DMS53 treated with DMSO at 0.1 percent for 48 hours (cell line): Measurements from ENCODE around the gene MTREX.

Source experiments
- DNase-seq: peaks from one replicate; lab custom pipeline; 2025; ENCODE audit not compliant: unreplicated experiment; lab: John Stamatoyannopoulos, UW

MTREX gene

GRCh38 chr5:55426455-55426854, 118.7 kb downstream of the MTREX start:
- no peak for DNase-seq

GRCh38 chr5:55427157-55427556, 119.4 kb downstream of the MTREX start:
- no peak for DNase-seq

- DNase-seq = no peak
These were observed 121.4 kb downstream of the MTREX start for GRCh38 chr5:55429221-55429612.

DNA sequence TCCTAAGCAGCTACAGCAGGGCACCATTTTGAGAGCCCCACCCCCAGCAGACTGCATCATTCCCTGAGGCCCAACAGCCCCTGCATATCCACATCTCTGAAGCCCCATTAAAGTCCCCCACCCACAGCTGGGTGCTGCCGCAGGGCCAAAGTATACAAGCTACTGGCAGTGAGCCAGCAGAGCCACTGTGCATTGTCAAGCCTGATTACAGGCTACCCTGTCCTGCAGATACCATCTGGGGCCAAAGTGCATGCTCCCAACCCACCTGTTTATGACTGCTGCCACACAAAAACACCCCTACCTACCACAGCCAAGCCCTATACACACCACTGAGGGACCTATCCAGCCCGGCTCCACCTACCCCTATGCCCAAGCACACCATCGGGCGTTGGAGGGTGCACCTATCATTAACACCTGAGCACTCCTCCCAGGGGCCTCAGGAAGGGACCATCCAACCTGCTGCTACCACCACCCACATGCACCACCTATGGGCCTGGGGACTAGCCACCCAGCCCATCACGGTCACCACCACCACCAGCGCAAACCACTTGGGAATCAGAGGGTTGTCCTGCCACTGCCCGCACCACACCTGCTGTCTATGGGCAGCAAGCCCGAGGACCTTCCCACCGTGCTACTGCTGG, 121.9 kb downstream of the MTREX start:
- no peak for DNase-seq

DNA sequence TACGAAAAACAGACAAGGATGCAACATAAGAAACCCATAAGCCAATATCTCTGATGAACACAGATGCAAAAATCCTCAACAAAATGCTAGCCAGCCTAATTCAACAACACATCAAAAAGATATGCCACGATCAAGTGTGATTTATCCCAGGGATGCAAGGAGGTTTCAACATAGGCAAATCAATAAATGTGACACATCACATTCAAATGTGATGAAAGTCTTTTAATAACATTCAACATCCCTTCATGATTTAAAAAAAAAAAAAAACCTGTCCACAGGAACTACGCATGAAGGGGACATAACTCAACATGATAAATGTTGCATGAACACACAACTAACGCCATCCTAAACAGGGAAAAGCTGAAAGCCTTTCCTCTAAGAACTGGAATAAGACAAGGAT, 124.8 kb downstream of the MTREX start:
- DNase-seq = no peak

DNA sequence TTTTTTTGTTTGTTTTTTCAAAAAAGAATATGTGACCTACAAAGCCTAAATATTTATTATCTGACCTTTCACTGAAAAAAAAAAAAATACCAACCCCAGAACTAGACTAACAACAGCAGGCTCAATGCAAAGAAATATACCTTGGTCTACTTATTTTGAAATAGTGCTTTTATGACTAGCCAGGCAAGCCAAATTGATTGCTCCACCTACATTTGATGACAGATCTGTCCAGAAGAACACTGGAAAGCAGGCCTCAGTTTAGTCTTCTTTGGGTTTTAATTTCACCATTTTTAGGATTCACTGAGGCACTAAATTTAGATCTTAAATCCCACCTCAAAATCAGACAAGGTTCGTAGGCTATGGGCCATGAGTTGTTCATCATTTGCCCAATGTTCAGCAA, 129.7 kb downstream of the MTREX start:
- no peak for DNase-seq

DNA sequence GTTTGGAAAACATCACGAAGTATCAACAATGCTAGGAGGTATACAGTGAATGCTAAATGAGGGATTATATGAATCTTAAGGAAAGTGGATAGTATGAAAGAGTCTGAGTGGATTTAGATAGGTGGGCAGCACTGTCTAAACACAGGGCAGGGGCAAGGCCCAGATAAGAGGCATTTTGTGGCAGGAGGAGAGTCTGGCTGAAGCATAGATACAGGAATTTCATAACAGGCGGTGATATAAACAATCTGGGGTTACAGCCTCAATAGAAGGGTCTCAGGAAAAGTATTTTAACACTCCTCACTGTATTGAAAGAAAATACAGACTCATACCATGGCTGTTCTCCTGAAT, 130.0 kb downstream of the MTREX start:
- DNase-seq = no peak

GRCh38 chr5:55438998-55439397, 131.2 kb downstream of the MTREX start:
- DNase-seq = no peak

- no peak for DNase-seq
These were observed 132.4 kb downstream of the MTREX start for GRCh38 chr5:55440188-55440646.

- DNase-seq = no peak
These were observed 133.4 kb downstream of the MTREX start for GRCh38 chr5:55441107-55441771.

DNA sequence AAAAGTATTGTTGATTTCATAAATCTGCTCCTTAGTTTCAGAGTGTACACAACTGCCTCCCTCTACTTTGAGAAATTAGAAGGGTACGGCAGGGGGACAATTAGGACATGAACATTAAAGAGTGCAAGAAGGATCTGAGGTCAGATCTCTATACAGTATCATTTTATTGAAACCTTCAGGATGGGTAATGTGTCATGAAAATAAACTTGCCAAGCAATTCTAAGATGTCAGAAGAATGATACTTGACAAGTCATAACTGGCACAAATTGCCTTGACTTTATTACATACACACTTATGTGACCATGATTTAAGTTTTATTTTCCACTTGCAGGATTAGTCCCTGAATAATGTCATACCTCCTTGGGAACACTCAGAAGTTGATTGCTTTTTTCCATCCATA, 134.2 kb downstream of the MTREX start:
- DNase-seq = no peak

DNA sequence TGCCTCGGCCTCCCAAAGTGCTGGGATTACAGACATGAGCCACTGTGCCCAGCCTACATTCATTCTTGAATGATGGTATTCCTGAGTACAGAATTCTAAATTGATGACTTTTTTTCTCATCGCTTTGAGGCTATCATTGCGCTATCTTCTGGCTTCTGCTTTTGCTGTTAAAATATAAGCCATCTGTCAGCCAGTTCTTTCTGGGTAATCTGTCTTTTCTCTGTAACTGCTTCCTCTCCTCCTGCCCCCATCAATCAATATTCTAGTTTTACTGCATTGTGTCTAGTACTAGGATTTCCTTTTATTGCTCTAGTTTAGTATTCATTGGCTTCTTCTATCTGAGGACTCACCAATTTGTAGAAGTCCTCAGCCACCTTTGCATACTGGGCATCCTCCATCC, 138.0 kb downstream of the MTREX start:
- no peak for DNase-seq

DNA sequence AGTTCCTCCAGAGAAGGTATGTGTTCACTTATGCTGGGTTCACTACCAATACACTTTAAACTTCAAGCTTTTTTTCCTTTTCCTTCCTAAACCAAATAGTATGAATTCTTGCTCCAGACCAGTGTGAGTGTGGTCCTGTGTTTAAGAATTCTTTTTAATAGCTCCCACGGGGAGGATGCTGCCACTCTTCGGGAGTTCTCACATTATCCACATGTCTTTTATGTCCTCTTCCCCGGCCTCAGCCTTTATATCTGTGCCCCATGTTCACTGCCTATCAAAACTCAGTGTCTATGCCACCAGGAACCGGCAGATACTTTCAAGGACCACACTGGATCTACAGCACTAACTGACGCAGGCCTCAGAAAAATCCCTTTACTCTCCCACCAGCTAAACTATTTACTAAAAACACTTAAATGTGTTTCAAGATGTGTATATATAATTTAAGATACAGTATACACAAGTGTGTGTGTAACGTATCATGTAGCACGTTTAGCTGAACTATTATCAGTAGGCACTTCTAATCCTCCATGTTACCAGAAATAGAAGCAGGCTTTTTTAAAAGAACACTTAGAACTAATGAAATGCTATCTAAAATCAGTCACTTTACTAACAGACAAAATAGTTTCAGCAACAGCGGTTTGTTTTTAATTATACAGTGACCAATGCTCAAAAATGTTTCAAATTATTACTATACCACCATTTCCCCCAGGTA, 139.0 kb downstream of the MTREX start:
- no peak for DNase-seq

- no peak for DNase-seq
These were observed 142.4 kb downstream of the MTREX start for GRCh38 chr5:55450050-55450765.

- DNase-seq = no peak
These were observed 144.2 kb downstream of the MTREX start for GRCh38 chr5:55451976-55452375.

- no peak for DNase-seq
These were observed 145.4 kb downstream of the MTREX start for GRCh38 chr5:55453211-55453610.

DNA sequence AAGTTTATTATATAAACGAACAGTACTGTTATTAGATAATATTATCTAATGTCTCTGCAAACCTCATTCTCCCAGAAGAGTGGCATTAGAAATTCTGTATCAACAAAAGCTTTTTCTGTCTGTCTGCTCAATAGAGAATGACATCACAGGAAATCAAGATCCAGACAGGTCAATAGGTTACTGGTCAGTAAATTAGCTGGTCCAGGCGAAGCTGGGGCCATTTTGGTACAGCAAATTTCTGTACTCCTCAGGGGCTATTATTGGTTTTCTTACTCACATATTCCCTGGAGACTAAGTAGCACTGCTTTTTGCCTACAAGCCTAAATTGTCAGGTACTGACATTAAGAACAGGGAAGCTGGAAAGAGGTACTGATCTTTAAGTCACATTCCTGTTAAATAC, 146.5 kb downstream of the MTREX start:
- DNase-seq = no peak

DNA sequence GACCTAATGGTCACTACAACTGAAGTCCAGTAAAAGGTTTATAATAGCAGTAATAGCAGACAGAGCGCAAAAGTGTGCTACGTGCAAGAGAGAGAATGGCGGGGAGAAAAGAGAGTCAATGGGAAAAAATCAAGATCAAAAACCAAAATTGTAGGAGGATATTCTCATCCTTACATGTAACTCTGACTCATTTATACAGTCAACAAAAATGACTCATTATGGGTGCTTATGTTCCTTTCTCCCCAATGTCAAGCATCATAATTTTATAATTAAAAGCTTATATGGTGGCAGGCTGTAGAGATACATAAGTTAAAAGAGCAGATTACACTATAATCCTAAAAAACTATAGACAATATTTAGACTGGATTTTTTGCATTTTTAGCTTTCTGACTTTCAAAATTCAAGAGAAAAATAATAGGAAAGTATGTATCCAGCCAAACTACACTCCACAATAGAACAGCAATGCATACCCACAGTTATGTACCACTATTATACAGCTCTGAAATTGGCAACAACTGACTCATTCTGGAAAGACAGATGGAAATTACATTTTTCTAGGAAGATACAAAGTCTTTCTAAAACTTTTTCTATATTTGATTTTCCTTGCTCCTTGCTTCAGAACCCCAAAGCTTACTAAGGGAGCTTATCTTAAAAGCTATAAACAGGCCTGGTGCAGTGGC, 148.6 kb downstream of the MTREX start:
- peak; percentile 23 for DNase-seq

- no peak for DNase-seq
These were observed 151.8 kb downstream of the MTREX start for GRCh38 chr5:55459572-55459971.

- DNase-seq = no peak
These were observed 155.8 kb downstream of the MTREX start for GRCh38 chr5:55463613-55464012.

DNA sequence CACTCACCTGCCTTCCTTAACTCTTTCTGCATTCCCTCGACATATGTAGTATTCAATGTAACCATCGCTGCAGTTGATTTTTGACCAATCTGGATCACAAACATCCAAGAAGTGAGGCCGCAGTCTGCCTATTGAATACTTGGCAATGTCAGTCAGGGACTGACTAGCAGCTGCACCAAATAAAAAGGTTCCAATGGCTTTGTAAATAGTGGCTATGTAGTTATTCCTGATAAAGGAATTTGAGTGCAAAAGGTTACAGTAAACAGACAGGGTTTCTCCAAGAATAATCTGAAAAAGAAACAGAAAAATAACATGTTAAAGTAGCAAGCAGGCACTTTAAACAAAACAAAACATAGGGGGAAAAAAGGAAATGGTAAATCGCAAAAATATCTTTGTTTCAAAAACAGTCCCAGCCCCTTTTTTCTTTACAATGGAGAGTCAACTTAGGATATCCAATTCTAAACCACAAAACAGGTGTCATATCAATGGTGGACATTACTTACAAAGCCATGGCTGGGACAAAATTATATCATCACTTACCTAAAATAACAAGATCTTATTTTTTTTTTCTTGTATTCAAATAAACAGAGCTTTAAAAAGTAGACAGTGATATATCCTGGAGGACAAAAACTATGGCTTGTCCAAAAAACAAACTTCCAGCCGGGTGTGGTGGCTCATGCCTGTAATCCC, 160.2 kb downstream of the MTREX start:
- DNase-seq = no peak
